HUDEP-2 (cell line): Measurements from ENCODE around the gene GNB1L.
A peak's percentile ranks its signal among the peaks of the same experiment; 100 is the strongest.
"Not testable (repeated sequence)": the region's sequence is repeated elsewhere in the genome, so short reads cannot be mapped to it uniquely, and the experiment has no call there.

Experiments
- DNase-seq, 76 experiments: peaks; one replicate each; lab custom pipeline; 2025; ENCODE audit not compliant: unreplicated experiment in 76 of 76; lab: John Stamatoyannopoulos, UW

GNB1L gene

DNA sequence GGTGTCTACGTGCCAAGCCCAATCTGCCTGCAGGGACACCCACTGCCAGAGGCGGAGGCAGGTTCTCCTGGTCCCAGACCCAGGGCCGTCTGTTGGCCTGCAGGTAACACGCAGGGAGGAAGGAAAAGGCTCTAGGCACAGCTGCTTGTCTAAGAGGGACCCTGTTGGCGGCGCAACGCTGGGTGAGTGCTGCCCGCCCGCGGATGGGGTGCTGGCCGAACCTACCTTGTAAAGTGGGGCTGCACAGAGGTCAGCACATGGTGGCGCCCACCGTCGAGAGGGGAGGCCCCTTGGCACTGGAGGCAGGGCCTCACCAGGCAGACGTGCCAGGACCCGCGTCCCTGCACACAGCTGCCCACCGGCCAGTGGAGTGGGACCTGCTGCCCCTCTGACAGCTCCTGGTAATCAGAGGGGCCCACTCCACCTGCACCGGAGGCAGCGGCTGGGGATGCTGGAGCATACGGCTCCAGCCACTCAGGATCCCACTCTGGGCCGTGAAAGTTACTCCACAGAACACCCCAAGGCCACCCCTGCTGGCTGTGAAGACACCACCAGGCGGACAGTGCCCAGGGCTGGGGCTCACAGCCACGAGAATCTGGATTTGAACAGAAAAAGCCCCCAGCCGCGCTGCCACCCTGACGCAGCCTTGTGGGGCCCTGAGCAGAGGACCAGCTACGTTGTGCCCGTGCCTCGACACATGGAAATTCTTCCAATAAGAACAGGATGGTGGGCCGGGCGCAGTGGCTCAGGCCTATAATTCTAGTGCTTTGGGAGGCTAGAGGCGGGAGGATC is 70.1 kb downstream of the GNB1L start:
- no peak for DNase-seq

DNA sequence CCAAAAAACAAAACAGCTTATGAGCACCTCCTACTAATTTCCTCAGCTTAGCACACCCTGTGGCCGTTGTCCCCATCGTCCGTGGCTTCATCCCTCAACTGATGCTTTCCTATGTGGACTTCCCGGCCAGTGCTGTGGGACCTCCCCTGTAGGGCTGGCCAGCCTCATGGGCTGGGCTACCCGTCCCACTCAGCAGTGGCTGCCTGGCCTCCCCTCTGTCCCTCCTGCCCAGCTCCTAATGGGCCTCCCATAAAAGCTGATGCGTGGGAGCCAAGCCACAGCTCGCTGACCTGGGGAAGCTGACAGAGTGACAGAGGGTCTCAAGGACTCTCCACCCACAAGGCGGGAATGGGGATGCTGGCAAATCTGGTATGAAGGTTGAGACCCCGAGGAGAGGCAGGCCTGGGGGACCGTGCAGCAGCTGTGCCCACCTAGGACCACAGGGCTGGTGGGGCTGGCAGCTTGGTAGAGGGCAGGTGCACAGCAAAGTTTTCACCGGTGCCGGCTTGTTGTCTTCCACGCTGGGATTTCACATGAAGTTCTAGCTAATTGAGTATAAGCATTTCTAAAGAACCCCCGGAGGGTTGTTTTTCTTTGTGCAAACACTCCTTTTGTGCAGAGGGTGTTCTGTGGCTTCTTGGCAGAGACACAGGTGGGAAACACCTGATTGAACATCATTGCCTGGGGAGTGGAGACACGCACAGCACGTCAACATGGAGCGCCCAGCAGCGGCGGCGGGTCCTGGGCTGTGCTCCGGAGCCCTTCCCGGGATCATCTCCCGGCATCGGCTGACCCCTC is 70.9 kb downstream of the GNB1L start:
- DNase-seq: no peak

DNA sequence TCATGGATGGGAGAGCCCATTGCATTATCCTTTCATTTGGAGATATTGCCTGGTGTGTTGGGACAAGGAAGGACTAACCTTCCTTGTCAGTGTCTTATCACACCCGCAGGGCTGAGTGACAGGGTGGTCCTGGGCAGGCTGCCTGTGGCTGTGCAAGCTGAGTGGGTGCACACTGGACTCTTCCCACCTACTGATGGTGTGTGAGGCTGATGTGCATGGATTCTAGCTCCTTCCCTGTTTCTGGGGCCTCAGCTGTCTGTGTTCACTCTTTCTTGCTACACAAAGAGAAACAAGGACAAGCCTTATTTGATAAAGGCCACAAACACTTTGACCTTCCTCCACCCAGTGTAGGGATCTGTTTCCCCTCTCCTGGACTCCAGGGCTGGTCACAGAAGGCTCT is 72.1 kb downstream of the GNB1L start:
- no peak for DNase-seq

DNA sequence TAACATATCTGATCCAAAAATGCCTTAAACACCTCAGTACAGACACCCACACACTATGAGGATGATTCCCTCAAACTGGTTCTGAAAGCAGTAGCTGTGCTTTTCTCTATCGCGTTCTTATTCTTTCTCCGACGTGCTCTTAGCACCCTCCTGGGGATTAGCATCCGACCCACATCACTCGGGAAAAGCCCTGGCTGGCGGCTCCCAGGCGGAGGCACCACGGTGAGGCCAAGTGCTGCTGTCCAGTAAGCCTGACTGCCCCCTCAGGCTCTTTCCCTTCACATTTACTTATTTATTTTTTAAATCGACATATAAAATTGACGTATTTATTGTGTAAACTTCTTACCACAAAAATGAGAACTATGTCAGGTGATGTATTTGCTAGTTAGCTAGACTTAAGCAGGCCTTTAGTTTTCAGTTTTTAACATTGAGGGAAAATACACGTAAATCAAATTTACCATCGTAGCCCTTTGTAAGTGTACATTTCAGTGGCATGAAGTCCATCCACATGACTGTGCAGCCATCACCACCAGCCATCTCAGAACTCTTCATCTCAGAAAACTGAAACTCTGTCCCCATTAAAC is 74.9 kb downstream of the GNB1L start:
- DNase-seq: no peak

DNA sequence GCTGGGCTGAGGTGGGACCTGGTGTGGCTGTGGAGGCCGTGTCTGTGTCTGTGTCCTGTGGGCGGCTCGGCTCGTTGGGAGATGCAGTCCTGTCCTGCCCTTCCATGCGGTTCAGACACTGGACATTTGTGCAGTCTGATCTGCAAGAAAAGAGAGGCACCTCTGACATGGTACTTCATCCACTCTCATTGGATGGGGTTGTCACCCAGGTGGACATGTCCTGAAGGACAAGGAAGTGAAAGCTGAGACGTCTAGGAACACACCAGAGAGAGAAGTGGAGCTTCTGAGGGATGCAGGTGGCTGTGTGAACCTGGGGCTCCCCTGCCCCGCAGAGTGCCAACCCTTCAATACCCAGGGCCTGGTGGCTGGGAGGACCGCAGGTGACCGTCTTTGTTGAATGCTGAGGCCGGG is 75.7 kb downstream of the GNB1L start:
- no peak for DNase-seq

DNA sequence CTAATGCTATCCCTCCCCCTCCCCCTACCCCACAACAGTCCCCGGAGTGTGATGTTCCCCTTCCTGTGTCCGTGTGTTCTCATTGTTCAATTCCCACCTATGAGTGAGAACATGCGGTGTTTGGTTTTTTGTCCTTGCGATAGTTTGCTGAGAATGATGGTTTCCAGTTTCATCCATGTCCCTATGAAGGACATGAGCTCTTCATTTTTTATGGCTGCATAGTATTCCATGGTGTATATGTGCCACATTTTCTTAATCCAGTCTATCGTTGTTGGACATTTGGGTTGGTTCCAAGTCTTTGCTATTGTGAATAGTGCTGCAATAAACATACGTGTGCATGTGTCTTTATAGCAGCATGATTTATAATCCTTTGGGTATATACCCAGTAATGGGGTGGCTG is 77.5 kb downstream of the GNB1L start:
- DNase-seq: not testable (repeated sequence)

DNA sequence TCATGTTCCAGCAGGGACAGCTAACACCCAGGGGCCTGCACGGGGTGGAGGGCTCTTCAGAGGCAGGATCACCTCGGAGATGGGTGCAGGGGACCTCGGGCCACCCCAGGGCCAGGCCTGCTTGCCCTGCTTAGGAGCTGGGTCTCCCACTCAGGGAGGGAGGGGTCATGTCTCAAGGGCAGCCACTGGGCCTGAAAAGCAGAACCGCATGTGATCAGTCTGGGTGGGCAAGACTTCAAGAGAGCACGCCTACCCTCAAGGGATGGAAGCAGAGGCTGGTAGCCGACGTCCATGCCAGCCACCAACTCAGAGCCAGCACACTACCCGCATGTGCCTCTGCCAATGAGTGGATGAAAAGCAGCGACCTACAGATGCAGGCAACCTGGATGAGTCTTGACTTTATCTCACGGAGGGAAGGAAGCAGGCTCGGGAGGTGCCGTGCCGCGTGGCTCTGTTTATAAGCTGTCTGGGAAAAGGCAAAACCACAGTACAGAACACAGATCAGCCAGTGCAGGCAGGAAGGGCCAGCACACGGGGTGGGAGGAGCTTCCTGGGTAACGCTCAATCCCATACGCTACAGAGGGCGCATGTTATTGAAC is 78.1 kb downstream of the GNB1L start:
- DNase-seq: no peak

DNA sequence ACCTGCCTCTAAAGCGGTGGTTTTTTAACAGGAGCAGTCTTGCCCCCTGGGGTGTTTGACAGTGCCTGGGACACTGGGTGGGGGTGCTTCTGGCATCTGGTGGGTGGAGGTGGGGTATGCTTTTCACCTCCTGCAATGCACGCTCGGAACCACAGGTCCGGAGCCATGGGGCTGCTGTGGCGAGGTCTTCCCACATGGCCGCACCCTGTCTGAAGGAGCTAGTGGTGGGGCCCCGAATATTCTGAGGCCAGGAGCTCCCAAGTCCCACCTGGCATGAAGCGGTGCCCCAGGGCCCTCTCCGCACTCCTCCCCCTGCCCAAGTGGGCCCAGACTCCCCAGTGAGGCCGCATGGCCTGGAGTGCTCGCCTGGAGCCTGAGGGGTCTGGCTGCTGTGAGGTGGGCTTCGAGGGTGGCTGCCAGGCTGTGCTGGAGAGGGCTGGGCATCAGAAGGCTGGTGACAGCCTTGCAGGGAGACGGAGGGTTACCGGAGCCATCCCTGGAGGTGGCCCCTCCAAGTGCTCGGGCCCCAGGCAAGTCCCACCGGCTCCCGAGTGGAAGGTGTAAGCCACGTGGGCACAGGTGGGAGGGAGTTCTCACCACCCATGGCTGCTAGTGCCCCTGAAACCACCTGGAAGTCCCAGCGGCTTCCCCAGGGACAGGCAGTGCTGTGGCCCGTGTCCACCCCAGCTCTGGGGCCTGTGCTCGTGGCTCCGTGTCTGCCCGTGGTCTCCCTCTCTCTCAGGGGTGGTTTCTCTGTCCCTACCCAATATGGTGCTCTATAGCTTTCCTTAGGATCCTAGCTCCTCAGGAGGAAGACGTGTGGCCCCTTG is 79.0 kb downstream of the GNB1L start:
- DNase-seq: no peak

DNA sequence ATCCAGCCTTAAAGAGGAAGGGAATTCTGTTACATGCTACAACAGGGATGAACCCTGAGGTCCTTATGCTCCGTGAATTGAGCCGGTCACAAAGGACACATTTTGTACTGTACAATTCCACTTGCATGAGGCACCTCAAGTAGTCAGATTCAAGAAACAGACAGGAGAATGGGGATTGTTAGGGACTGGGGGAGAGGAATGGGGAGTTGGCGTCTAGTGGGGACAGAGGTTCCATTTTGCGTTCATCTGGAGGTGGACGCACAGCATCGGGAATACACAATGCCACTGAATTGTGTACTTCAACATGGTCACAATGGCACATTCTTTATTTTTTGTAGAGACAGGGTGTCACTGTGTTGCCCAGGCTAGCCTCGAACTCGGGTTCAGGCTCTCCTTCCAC is 80.0 kb downstream of the GNB1L start:
- no peak for DNase-seq

DNA sequence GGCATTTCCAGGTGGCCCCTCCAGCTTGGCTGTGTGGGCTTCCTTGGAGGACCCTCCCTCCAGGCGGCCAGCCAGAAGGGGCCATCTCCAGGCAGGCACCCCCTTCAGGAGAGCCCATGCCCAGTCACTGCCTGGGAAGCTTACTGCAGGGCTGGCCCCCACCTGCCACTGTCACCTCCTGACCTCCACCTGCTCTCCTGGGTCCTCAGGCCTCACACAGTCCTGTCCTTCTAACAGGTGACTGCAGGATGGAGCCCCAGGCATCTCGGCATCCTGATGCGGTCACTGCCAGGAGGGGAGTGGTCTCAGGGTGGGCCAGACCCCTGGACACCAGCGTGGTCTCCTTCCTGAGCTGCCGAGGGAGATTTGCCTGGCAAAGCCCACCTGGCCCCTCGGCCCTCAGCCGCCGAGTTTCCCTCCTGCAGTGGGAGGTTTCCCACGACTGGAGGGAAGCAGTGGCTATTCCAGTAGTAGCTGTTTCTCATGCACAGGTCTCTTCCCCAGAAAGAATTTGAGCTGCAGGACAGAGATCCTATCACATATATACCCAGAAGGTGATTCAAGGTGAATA is 81.1 kb downstream of the GNB1L start:
- DNase-seq: no peak

DNA sequence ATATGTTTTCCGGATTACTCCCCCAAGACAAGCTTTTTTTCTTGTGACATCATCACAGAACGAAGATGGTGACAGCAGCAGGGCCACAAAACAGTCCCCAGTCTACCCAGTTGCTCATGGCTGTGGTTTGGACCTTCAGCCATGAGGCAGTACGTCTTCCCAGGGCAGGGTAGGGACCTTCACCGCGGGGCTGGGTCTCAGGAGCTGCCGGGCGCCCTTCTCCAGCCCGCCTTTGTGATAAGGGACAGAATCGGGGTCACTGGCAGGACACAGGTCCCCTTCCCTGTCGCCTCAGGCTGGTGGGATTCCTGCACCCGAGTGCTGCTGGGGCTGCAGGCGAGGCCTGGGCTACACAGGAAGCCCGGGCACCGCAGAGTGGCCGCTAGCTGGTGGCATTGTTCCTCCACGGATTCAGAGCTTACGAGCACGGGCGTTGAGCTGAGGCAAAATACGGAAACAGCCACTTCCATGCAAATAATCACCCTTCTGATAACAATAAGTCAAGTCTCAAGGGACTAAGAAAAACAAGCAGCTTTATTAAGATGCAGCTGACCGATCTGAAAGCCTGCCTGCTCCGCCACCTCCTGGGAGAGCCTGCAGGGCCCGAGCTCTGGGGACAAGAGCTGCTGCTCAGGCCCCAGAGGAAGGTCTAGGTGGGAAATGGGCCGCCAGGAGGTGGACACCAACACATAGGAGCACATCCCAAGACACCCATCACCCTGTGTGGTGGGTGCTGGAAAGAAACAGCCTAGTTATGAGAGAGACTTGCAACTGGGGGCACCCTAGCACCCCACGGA is 81.8 kb downstream of the GNB1L start:
- no peak for DNase-seq

DNA sequence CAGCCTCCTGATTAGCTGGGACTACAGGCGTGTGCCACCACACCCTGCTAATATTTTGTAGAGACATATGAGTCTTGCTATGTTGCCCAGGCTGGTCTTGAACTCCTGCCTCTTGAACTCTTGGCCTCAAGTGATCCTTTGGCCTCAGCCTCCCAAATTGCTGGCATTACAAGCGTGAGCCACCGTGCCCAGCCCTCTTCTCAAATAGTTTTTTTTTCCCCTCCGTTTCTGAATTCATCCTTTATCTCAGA is 82.3 kb downstream of the GNB1L start:
- DNase-seq: no peak

DNA sequence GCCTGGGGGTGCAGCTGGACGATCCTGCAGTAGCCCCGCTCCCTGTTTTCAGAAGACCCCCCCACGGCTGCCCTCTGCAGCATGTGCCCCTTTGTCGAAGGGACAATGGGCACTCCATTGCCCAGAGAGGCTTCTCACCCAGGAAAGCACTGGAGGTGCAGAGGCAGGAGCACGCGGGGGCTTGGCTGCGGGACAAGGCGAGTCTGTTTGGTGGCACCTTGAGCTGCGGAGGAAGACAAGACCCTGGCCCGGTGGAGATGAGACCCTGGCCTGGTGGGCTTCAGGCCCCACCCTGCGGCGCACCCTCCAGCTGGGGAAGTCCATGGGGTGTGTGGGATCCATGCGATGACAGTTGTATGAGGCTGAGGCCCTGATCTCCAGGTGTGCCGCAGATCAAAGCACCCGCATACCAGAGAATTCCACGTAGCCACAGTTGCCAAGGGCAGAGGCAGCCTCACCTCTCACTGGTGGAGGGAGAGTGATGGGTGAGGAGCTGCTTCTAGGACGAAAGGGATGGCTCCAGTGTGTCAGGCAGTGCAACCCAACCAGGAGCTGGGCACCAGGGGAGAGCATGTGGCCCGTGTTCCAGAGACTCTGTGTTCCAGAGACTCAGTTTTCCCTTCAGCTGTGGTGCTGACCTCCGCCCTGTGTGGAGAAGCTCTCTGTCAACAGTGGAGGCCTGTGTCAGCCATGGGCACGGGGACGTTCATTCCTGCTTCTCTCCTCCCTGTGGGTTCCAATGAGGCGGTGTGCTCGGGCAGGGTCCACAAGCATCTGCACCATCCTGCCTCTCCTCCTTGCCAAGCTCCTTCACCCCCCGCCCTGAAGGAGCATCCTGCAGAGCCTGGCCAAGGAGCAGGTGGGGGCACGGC is 84.1 kb downstream of the GNB1L start:
- no peak for DNase-seq

DNA sequence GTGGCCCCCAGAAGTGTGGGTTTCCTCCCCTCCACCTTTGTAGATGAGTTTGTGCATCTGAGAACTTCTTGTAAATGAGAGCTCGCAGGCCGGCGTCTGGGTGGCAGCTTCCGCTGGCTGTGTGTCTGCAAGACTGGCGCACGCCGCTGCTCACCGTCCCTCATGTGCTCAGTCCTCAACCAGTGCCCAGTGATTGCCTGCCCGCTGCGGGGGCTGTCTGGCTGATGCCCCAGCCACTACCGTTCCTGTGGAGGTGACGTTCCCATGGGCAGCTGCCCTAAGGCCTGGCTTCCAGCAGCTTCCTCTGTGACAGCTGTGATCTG is 85.3 kb downstream of the GNB1L start:
- no peak for DNase-seq

DNA sequence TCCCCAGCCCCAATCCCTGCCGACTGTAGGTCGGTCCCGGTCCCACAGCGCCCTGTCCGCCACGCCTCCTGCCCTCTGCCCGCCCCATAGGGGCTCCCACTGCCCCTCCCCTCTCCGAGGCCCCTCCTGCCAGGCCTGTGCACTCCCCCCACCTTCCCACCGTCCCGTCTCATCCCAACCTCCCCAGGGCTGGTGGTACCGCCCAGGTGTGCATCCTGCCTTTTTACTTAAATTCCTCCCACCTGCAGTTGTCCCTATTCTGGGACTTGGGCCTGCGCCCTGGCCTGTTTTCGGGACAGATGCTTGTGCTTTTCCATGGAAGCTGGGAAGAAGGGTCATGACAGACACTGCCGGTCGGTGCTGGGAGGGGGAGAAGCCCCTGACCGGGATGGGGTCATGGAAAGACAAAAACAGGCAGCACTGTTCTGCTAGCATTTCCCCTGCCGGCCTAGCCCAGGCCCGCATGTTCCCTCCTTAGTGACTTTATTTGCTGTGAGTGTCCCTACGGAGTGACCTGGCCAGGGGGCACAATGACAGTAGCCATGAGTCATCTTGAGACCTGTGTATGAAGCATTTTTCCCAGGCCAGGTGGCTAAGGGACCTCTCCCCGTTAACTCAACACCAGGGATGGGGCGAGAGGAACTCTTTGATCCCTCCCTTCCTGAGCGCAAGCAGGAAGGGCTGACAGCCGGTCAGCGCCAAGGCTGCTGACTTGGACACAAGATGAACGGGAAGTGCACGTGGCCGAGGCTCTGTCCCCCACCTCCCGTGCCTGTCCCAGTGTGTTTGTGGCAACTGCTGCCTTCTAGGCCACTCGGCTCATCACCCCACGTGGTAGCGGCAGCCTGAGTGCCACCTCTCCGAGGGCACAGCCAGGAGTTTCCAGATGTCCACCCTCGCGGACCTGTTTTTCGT is 87.0 kb downstream of the GNB1L start:
- DNase-seq: no peak

DNA sequence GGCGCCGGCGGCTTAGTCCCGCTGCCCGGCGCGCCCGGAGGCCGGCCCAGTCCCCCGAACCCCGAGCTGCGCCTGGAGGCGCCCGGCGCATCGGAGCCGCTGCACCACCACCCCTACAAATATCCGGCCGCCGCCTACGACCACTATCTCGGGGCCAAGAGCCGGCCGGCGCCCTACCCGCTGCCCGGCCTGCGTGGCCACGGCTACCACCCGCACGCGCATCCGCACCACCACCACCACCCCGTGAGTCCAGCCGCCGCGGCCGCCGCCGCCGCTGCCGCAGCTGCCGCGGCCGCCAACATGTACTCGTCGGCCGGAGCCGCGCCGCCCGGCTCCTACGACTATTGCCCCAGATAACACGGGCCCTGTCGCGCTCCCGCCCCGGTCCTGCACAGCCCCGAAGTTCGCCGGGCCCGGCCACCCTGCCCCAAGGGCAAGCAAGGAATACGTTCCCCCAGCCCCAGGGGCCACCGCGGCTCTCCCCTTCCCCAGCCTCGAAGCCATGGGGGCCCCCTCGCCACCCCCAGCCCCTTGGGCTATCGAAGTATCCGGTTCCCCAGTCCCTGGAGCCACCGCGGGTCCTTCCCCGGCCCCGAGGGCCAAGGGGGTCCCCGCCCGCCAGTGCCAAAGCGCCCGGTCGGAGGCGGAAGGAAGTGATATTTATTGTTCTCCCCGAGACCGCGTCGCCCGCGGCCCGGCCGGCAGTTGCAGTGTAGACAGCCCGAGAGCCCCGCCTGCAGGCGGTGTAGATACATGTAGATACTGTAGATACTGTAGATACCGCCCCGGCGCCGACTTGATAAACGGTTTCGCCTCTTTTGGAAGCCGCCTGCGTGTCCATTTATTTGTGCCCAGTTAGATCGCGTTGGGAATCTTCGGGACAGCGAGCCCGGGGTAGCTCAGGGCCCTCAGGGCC is 87.9 kb downstream of the GNB1L start:
- peak in 40 of 76 experiments; percentile 6 to 56 (median 27) for DNase-seq

DNA sequence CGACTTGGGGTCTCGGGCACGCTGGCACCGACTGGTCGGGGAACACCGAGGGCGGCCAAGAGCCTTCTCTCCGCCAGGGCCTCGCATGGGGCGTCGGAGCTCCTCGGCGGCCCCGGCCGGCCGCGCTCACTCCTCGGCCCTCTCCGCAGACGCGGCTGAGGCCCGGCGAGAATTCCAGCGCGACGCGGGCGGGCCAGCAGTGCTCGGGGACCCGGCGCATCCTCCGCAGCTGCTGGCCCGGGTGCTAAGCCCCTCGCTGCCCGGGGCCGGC is 88.5 kb downstream of the GNB1L start:
- DNase-seq: no peak
